ENCODE data around the gene KCNJ11. TPM values are rescaled to one million over a fixed set of nuclear protein-coding genes. Genes with fewer than 3 reads are reported as not detected.

The KCNJ11 gene
- polyA plus RNA-seq, 1 donor (not counting 4 experiments of a cell fraction or from before 2014, with no cell fraction given), result 0.03 TPM

GRCh38 chr11:17412488-17413180 lies 24.2 kb upstream of the KCNJ11 start:
- dilution Hi-C loops (cut with MboI; ENCODE audit: extremely low pct_ligation_motif_present, low sequenced_read_pairs), result no loop called here
- DNase-seq (ENCODE audit: low read depth, low spot score) (no peak), FAIRE-seq (no peak)
- H3K9me1 ChIP-seq (ENCODE audit: control insufficient read depth, extremely low read depth, insufficient read depth, low read length), result no peaks in the 10 kb centered on the region
- H3K4me3 ChIP-seq (ENCODE audit: control insufficient read depth in 2 of 3, extremely low read depth in 1 of 3, insufficient read depth in 2 of 3, low read depth in 1 of 3, low read length in 3 of 3), result no peak overlapping the region
- no peaks in the 10 kb centered on the region for H3K36me3 ChIP-seq (ENCODE audit: control insufficient read depth in 2 of 2, extremely low read depth in 1 of 2, insufficient read depth in 2 of 2, low read length in 2 of 2)
- H2AFZ ChIP-seq (ENCODE audit: control insufficient read depth, low read length), result no peak overlapping the region
- TF ChIP-seq EZH2 (IDR thresholded peaks at IDR 0.05; ENCODE audit: low read length), result no peak
- no peak for TF ChIP-seq CTCF (optimal IDR thresholded peaks at IDR 0.05 in 1 of 3, IDR thresholded peaks at IDR 0.05 in 1 of 3, conservative IDR thresholded peaks at IDR 0.05 in 1 of 3; ENCODE audit: extremely low read depth in 1 of 3, insufficient read depth in 2 of 3, low read length in 3 of 3)
- no peaks in the 10 kb centered on the region for H4K20me1 ChIP-seq (ENCODE audit: control insufficient read depth, extremely low read depth, insufficient read depth, low read length)
- H3K27ac ChIP-seq (ENCODE audit: control insufficient read depth, insufficient read depth, low read length), result no peak overlapping the region
- no peaks in the 10 kb centered on the region for H3K79me2 ChIP-seq (ENCODE audit: control insufficient read depth, insufficient read depth, low read length)
- no peak overlapping the region for H3K9ac ChIP-seq (ENCODE audit: control insufficient read depth, extremely low read depth, insufficient read depth, low read length)
- no peaks in the 10 kb centered on the region for H3K9me3 ChIP-seq (ENCODE audit: control insufficient read depth, low read depth, low read length)
- H3K4me1 ChIP-seq (ENCODE audit: control insufficient read depth, extremely low read depth, insufficient read depth, low read length), result no peaks in the 10 kb centered on the region
- no peak overlapping the region for H3K4me2 ChIP-seq (ENCODE audit: control insufficient read depth, extremely low read depth, insufficient read depth, low read depth, low read length)
- peaks cover 17% of the 10 kb centered on the region for H3K27me3 ChIP-seq (ENCODE audit: control insufficient read depth, extremely low read depth, insufficient read depth, low read length)

- Histone ChIP-seq H3K9me1 (ENCODE audit: control insufficient read depth, extremely low read depth, insufficient read depth, low read length) (no peaks in the 10 kb centered on the region), H3K9me3 (ENCODE audit: control insufficient read depth, low read depth, low read length) (no peaks in the 10 kb centered on the region), H3K36me3 (ENCODE audit: control insufficient read depth in 2 of 2, extremely low read depth in 1 of 2, insufficient read depth in 2 of 2, low read length in 2 of 2) (no peaks in the 10 kb centered on the region), H3K4me2 (ENCODE audit: control insufficient read depth, extremely low read depth, insufficient read depth, low read depth, low read length) (no peak overlapping the region), H3K27me3 (ENCODE audit: control insufficient read depth, extremely low read depth, insufficient read depth, low read length) (peaks cover 17% of the 10 kb centered on the region), H3K27ac (ENCODE audit: control insufficient read depth, insufficient read depth, low read length) (no peak overlapping the region), H3K4me3 (ENCODE audit: control insufficient read depth in 2 of 3, extremely low read depth in 1 of 3, insufficient read depth in 2 of 3, low read depth in 1 of 3, low read length in 3 of 3) (no peak overlapping the region), H2AFZ (ENCODE audit: control insufficient read depth, low read length) (no peak overlapping the region), H3K4me1 (ENCODE audit: control insufficient read depth, extremely low read depth, insufficient read depth, low read length) (no peaks in the 10 kb centered on the region), H3K9ac (ENCODE audit: control insufficient read depth, extremely low read depth, insufficient read depth, low read length) (no peak overlapping the region), H4K20me1 (ENCODE audit: control insufficient read depth, extremely low read depth, insufficient read depth, low read length) (no peaks in the 10 kb centered on the region), H3K79me2 (ENCODE audit: control insufficient read depth, insufficient read depth, low read length) (no peaks in the 10 kb centered on the region)
- dilution Hi-C loops (cut with MboI; ENCODE audit: extremely low pct_ligation_motif_present, low sequenced_read_pairs), result no loop called here
- no peak for DNase-seq (ENCODE audit: low read depth, low spot score)
- no peak for FAIRE-seq
- no peak for TF ChIP-seq EZH2 (IDR thresholded peaks at IDR 0.05; ENCODE audit: low read length)
- TF ChIP-seq CTCF (optimal IDR thresholded peaks at IDR 0.05 in 1 of 3, IDR thresholded peaks at IDR 0.05 in 1 of 3, conservative IDR thresholded peaks at IDR 0.05 in 1 of 3; ENCODE audit: extremely low read depth in 1 of 3, insufficient read depth in 2 of 3, low read length in 3 of 3), result no peak
These were observed 23.0 kb upstream of the KCNJ11 start for GRCh38 chr11:17411418-17411817.
